ENCODE measurements around the gene HHLA2.

GRCh38 chr3:108398510-108398909 lies 102.2 kb downstream of the HHLA2 start:
- TF ChIP-seq CTCF (IDR thresholded peaks at IDR 0.05) (no peak), POLR2AphosphoS5 (IDR thresholded peaks at IDR 0.05) (no peak)

All from gastroesophageal sphincter (tissue), 3 donors.